NCI-H1694 (cell line): Measurements from ENCODE around the gene COL25A1.
"Not testable (repeated sequence)": the region's sequence is repeated elsewhere in the genome, so short reads cannot be mapped to it uniquely, and the experiment has no call there.

Experiments used
- DNase-seq: peaks from one replicate; lab custom pipeline; 2025; lab: John Stamatoyannopoulos, UW

The COL25A1 gene

GRCh38 chr4:109121561-109121960 is 180.9 kb downstream of the COL25A1 start:
- no peak for DNase-seq

- DNase-seq, result no peak
Measured at GRCh38 chr4:109119852-109120251, 182.6 kb downstream of the COL25A1 start.

GRCh38 chr4:109118635-109119034 is 183.8 kb downstream of the COL25A1 start:
- DNase-seq, result no peak

GRCh38 chr4:109114501-109114900 is 188.0 kb downstream of the COL25A1 start:
- no peak for DNase-seq

GRCh38 chr4:109113521-109113920 is 188.9 kb downstream of the COL25A1 start:
- no peak for DNase-seq

- DNase-seq, result no peak
Measured at GRCh38 chr4:109111031-109111430, 191.4 kb downstream of the COL25A1 start.

GRCh38 chr4:109108215-109108614 is 194.2 kb downstream of the COL25A1 start:
- not testable (repeated sequence) for DNase-seq

- no peak for DNase-seq
Measured at GRCh38 chr4:109094056-109094455, 208.4 kb downstream of the COL25A1 start.

- DNase-seq, result no peak
Measured at GRCh38 chr4:109091727-109092409, 210.6 kb downstream of the COL25A1 start.

- DNase-seq, result no peak
Measured at GRCh38 chr4:109083911-109084310, 218.5 kb downstream of the COL25A1 start.

- no peak for DNase-seq
Measured at GRCh38 chr4:109079731-109080130, 222.7 kb downstream of the COL25A1 start.

GRCh38 chr4:109079201-109079600 is 223.3 kb downstream of the COL25A1 start:
- no peak for DNase-seq

GRCh38 chr4:109078724-109079123 is 223.7 kb downstream of the COL25A1 start:
- DNase-seq, result no peak

GRCh38 chr4:109077505-109077904 is 225.0 kb downstream of the COL25A1 start:
- DNase-seq, result no peak

- not testable (repeated sequence) for DNase-seq
Measured at GRCh38 chr4:109076709-109077108, 225.7 kb downstream of the COL25A1 start.

- no peak for DNase-seq
Measured at GRCh38 chr4:109075621-109076020, 226.8 kb downstream of the COL25A1 start.

GRCh38 chr4:109072595-109072994 is 229.9 kb downstream of the COL25A1 start:
- no peak for DNase-seq

GRCh38 chr4:109070677-109071076 is 231.8 kb downstream of the COL25A1 start:
- not testable (repeated sequence) for DNase-seq

- DNase-seq, result no peak
Measured at GRCh38 chr4:109067508-109068235, 234.8 kb downstream of the COL25A1 start.

GRCh38 chr4:109065006-109065405 is 237.5 kb downstream of the COL25A1 start:
- DNase-seq, result no peak

- DNase-seq, result no peak
Measured at GRCh38 chr4:109053257-109053656, 249.2 kb downstream of the COL25A1 start.

GRCh38 chr4:109052821-109053220 is 249.6 kb downstream of the COL25A1 start:
- DNase-seq, result no peak

GRCh38 chr4:109051054-109051453 is 251.4 kb downstream of the COL25A1 start:
- DNase-seq, result no peak

- no peak for DNase-seq
Measured at GRCh38 chr4:109049926-109050325, 252.5 kb downstream of the COL25A1 start.
